Neuron (in vitro differentiated cells): ENCODE measurements around the gene ATP2A3.
"Not testable (repeated sequence)": the region's sequence is repeated elsewhere in the genome, so short reads cannot be mapped to it uniquely, and the experiment has no call there.

Source experiments
- H2AFZ ChIP-seq: one replicate; pipeline ENCODE4 v1.6.1; 2013; ENCODE audit warnings: low read depth, mild to moderate bottlenecking, inconsistent platforms, low read length, moderate library complexity
- H3K27me3 ChIP-seq: one replicate; pipeline ENCODE4 v1.6.1; 2013; ENCODE audit warnings: low read length; ENCODE audit not compliant: insufficient read depth
- H3K36me3 ChIP-seq: one replicate; pipeline ENCODE4 v1.6.1; 2013; ENCODE audit warnings: low read length; ENCODE audit not compliant: insufficient read depth
- H3K4me1 ChIP-seq: one replicate; pipeline ENCODE4 v1.6.1; 2013; ENCODE audit warnings: low read length; ENCODE audit not compliant: insufficient read depth
- H3K4me3 ChIP-seq: 2 replicates; pipeline ENCODE4 v1.5.1; 2013; ENCODE audit warnings: mild to moderate bottlenecking, low read length, moderate library complexity
- H3K9me3 ChIP-seq: one replicate; pipeline ENCODE4 v1.6.1; 2013; ENCODE audit warnings: low read length

Gene ATP2A3

GRCh38 chr17:4003131-4003500 lies 38.9 kb upstream of the ATP2A3 start:
- Histone ChIP-seq H3K27me3 (no peaks in the 10 kb centered on the region), H3K36me3 (peaks cover 32% of the 10 kb centered on the region), H2AFZ (no peak overlapping the region), H3K4me1 (no peaks in the 10 kb centered on the region), H3K9me3 (no peaks in the 10 kb centered on the region), H3K4me3 (no peak overlapping the region)

GRCh38 chr17:4001048-4001590 lies 36.9 kb upstream of the ATP2A3 start:
- H3K4me3 ChIP-seq, result no peak overlapping the region
- peaks cover 12% of the 10 kb centered on the region for H3K36me3 ChIP-seq
- no peak overlapping the region for H2AFZ ChIP-seq
- no peaks in the 10 kb centered on the region for H3K27me3 ChIP-seq
- H3K4me1 ChIP-seq, result no peaks in the 10 kb centered on the region
- H3K9me3 ChIP-seq, result no peaks in the 10 kb centered on the region

GRCh38 chr17:3998436-3998835 lies 34.2 kb upstream of the ATP2A3 start:
- Histone ChIP-seq H2AFZ (no peak overlapping the region), H3K4me1 (no peaks in the 10 kb centered on the region), H3K36me3 (no peaks in the 10 kb centered on the region), H3K9me3 (no peaks in the 10 kb centered on the region), H3K27me3 (no peaks in the 10 kb centered on the region), H3K4me3 (no peak overlapping the region)

- Histone ChIP-seq H3K4me3 (no peak overlapping the region), H3K27me3 (no peaks in the 10 kb centered on the region), H3K4me1 (no peaks in the 10 kb centered on the region), H3K36me3 (no peaks in the 10 kb centered on the region), H3K9me3 (no peaks in the 10 kb centered on the region), H2AFZ (no peak overlapping the region)
Measured at GRCh38 chr17:3995067-3995466, 30.8 kb upstream of the ATP2A3 start.

- Histone ChIP-seq H3K4me3 (no peak overlapping the region), H3K4me1 (no peaks in the 10 kb centered on the region), H3K27me3 (no peaks in the 10 kb centered on the region), H3K9me3 (no peaks in the 10 kb centered on the region), H3K36me3 (no peaks in the 10 kb centered on the region), H2AFZ (no peak overlapping the region)
Measured at GRCh38 chr17:3994221-3994576, 30.0 kb upstream of the ATP2A3 start.

- Histone ChIP-seq H2AFZ (no peak overlapping the region), H3K4me1 (no peaks in the 10 kb centered on the region), H3K9me3 (no peaks in the 10 kb centered on the region), H3K27me3 (no peaks in the 10 kb centered on the region), H3K4me3 (no peak overlapping the region), H3K36me3 (no peaks in the 10 kb centered on the region)
Measured at GRCh38 chr17:3993493-3994220, 29.4 kb upstream of the ATP2A3 start.

GRCh38 chr17:3992370-3992769 lies 28.1 kb upstream of the ATP2A3 start:
- Histone ChIP-seq H3K9me3 (no peaks in the 10 kb centered on the region), H3K4me1 (no peaks in the 10 kb centered on the region), H3K36me3 (no peaks in the 10 kb centered on the region), H2AFZ (no peak overlapping the region), H3K4me3 (no peak overlapping the region), H3K27me3 (no peaks in the 10 kb centered on the region)

- H2AFZ ChIP-seq, H3K27me3 ChIP-seq, H3K9me3 ChIP-seq, H3K4me3 ChIP-seq, H3K4me1 ChIP-seq, H3K36me3 ChIP-seq: not testable (repeated sequence)
Measured at GRCh38 chr17:3991699-3992098, 27.5 kb upstream of the ATP2A3 start.

GRCh38 chr17:3990386-3991127 lies 26.3 kb upstream of the ATP2A3 start:
- H3K4me3 ChIP-seq, result no peak overlapping the region
- no peaks in the 10 kb centered on the region for H3K9me3 ChIP-seq
- no peaks in the 10 kb centered on the region for H3K27me3 ChIP-seq
- no peak overlapping the region for H2AFZ ChIP-seq
- no peaks in the 10 kb centered on the region for H3K4me1 ChIP-seq
- no peaks in the 10 kb centered on the region for H3K36me3 ChIP-seq

- H3K4me1 ChIP-seq, result no peaks in the 10 kb centered on the region
- H3K4me3 ChIP-seq, result no peak overlapping the region
- H3K36me3 ChIP-seq, result no peaks in the 10 kb centered on the region
- no peak overlapping the region for H2AFZ ChIP-seq
- H3K9me3 ChIP-seq, result no peaks in the 10 kb centered on the region
- H3K27me3 ChIP-seq, result no peaks in the 10 kb centered on the region
Measured at GRCh38 chr17:3989041-3989886, 25.0 kb upstream of the ATP2A3 start.

- H3K4me3 ChIP-seq, result no peak overlapping the region
- no peaks in the 10 kb centered on the region for H3K27me3 ChIP-seq
- H2AFZ ChIP-seq, result no peak overlapping the region
- H3K36me3 ChIP-seq, result no peaks in the 10 kb centered on the region
- no peaks in the 10 kb centered on the region for H3K9me3 ChIP-seq
- H3K4me1 ChIP-seq, result no peaks in the 10 kb centered on the region
Measured at GRCh38 chr17:3988297-3989040, 24.2 kb upstream of the ATP2A3 start.

GRCh38 chr17:3986939-3987335 lies 22.7 kb upstream of the ATP2A3 start:
- no peak overlapping the region for H3K4me3 ChIP-seq
- H3K4me1 ChIP-seq, result no peaks in the 10 kb centered on the region
- no peaks in the 10 kb centered on the region for H3K9me3 ChIP-seq
- H3K36me3 ChIP-seq, result no peaks in the 10 kb centered on the region
- no peaks in the 10 kb centered on the region for H3K27me3 ChIP-seq
- no peak overlapping the region for H2AFZ ChIP-seq
